Activated T-helper 1 cell treated with anti-CD3 and anti-CD28 coated beads, Interleukin-12 subunit alpha, Interleukin-12 subunit beta, Interleukin-2, Interleukin-4 antibody, amounts not matched to agents 30 ng/mL and 10 ng/mL and 1 ng/mL, durations not matched to agents 14 hours and 24 hours and 36 hours (primary cell): ENCODE measurements around the gene TNS3. TPM values are rescaled to one million over a fixed set of nuclear protein-coding genes. Genes with fewer than 3 reads are reported as not detected.

Experiments
- DNase-seq: peaks from one replicate; pipeline ENCODE4 v3.0.0; 2021; ENCODE audit warnings: low spot score
- H3K27ac Mint-ChIP-seq: one replicate; pipeline ENCODE4 v1.8.0; 2021; ENCODE audit warnings: mild to moderate bottlenecking, mixed read lengths
- H3K27me3 Mint-ChIP-seq: one replicate; pipeline ENCODE4 v1.8.0; 2022; ENCODE audit warnings: mild to moderate bottlenecking, moderate library complexity, mixed read lengths; ENCODE audit not compliant: insufficient read depth
- H3K36me3 Mint-ChIP-seq: one replicate; pipeline ENCODE4 v1.8.0; 2021; ENCODE audit warnings: low read depth, mixed read lengths
- H3K4me1 Mint-ChIP-seq: one replicate; pipeline ENCODE4 v1.8.0; 2021; ENCODE audit warnings: low read depth, mixed read lengths
- H3K4me3 Mint-ChIP-seq: one replicate; pipeline ENCODE4 v1.8.0; 2021; ENCODE audit warnings: mild to moderate bottlenecking, moderate library complexity, mixed read lengths
- H3K9me3 Mint-ChIP-seq: one replicate; pipeline ENCODE4 v1.8.0; 2021; ENCODE audit warnings: mixed read lengths
- intact Hi-C: fragments of 100-400 bp; cut with micrococcal nuclease; formaldehyde crosslinking; loops from one replicate; pipeline ENCODE4 v1.15.1; 2024
- total RNA-seq: library from RNA; stranded (reverse); gene quantifications from 2 replicates; pipeline ENCODE4 v1.2.3, GENCODE V29; 2022

Gene TNS3
- total RNA-seq, 1 donor from 2014 or later: 5.8 TPM

GRCh38 chr7:47521011-47521795 is 60.7 kb downstream of the TNS3 start:
- no peak overlapping the region for H3K27ac Mint-ChIP-seq
- H3K36me3 Mint-ChIP-seq: no peaks in the 10 kb centered on the region
- no peak for DNase-seq
- H3K4me1 Mint-ChIP-seq: no peaks in the 10 kb centered on the region
- H3K27me3 Mint-ChIP-seq: peaks cover 1% of the 10 kb centered on the region
- H3K4me3 Mint-ChIP-seq: no peak overlapping the region
- no peaks in the 10 kb centered on the region for H3K9me3 Mint-ChIP-seq
- intact Hi-C loops: no loop called here

- H3K4me1 Mint-ChIP-seq: no peaks in the 10 kb centered on the region
- intact Hi-C loops: no loop called here
- no peak for DNase-seq
- peaks cover 1% of the 10 kb centered on the region for H3K27me3 Mint-ChIP-seq
- H3K4me3 Mint-ChIP-seq: no peak overlapping the region
- H3K36me3 Mint-ChIP-seq: no peaks in the 10 kb centered on the region
- no peaks in the 10 kb centered on the region for H3K9me3 Mint-ChIP-seq
- no peak overlapping the region for H3K27ac Mint-ChIP-seq
Observed at GRCh38 chr7:47520406-47520805, 61.5 kb downstream of the TNS3 start.

GRCh38 chr7:47518827-47519226 is 63.1 kb downstream of the TNS3 start:
- H3K4me1 Mint-ChIP-seq: no peaks in the 10 kb centered on the region
- H3K27me3 Mint-ChIP-seq: peaks cover 1% of the 10 kb centered on the region
- intact Hi-C loops: no loop called here
- H3K4me3 Mint-ChIP-seq: no peak overlapping the region
- no peak for DNase-seq
- no peaks in the 10 kb centered on the region for H3K36me3 Mint-ChIP-seq
- no peaks in the 10 kb centered on the region for H3K9me3 Mint-ChIP-seq
- H3K27ac Mint-ChIP-seq: no peak overlapping the region

- peaks cover 1% of the 10 kb centered on the region for H3K27me3 Mint-ChIP-seq
- intact Hi-C loops: no loop called here
- H3K9me3 Mint-ChIP-seq: no peaks in the 10 kb centered on the region
- no peak for DNase-seq
- no peak overlapping the region for H3K27ac Mint-ChIP-seq
- no peak overlapping the region for H3K4me3 Mint-ChIP-seq
- no peaks in the 10 kb centered on the region for H3K36me3 Mint-ChIP-seq
- H3K4me1 Mint-ChIP-seq: no peaks in the 10 kb centered on the region
Observed at GRCh38 chr7:47517821-47518480, 64.0 kb downstream of the TNS3 start.

- H3K9me3 Mint-ChIP-seq: no peaks in the 10 kb centered on the region
Observed at GRCh38 chr7:47516985-47517600, 64.8 kb downstream of the TNS3 start.

GRCh38 chr7:47516386-47516785 is 65.5 kb downstream of the TNS3 start:
- intact Hi-C loops: no loop called here
- no peak overlapping the region for H3K4me3 Mint-ChIP-seq
- H3K27me3 Mint-ChIP-seq: peaks cover 1% of the 10 kb centered on the region
- no peaks in the 10 kb centered on the region for H3K36me3 Mint-ChIP-seq
- no peaks in the 10 kb centered on the region for H3K4me1 Mint-ChIP-seq
- no peak overlapping the region for H3K27ac Mint-ChIP-seq
- no peak for DNase-seq
- no peaks in the 10 kb centered on the region for H3K9me3 Mint-ChIP-seq

More at GRCh38 chr7:47516985-47517600, 64.8 kb downstream of the TNS3 start:
- Mint-ChIP-seq H3K36me3 (no peaks in the 10 kb centered on the region), H3K4me3 (no peak overlapping the region), H3K4me1 (no peaks in the 10 kb centered on the region), H3K27me3 (peaks cover 1% of the 10 kb centered on the region), H3K27ac (no peak overlapping the region)
- no peak for DNase-seq
- intact Hi-C loops: no loop called here

GRCh38 chr7:47515305-47515834 is 66.5 kb downstream of the TNS3 start:
- Mint-ChIP-seq H3K9me3 (no peaks in the 10 kb centered on the region), H3K4me1 (no peaks in the 10 kb centered on the region), H3K36me3 (no peaks in the 10 kb centered on the region), H3K27me3 (peaks cover 1% of the 10 kb centered on the region), H3K4me3 (no peak overlapping the region), H3K27ac (no peak overlapping the region)
- DNase-seq: no peak
- intact Hi-C loops: no loop called here

- no peak overlapping the region for H3K27ac Mint-ChIP-seq
- no peaks in the 10 kb centered on the region for H3K4me1 Mint-ChIP-seq
- no peak for DNase-seq
- intact Hi-C loops: no loop called here
- no peak overlapping the region for H3K4me3 Mint-ChIP-seq
- H3K36me3 Mint-ChIP-seq: no peaks in the 10 kb centered on the region
- peaks cover 1% of the 10 kb centered on the region for H3K27me3 Mint-ChIP-seq
- H3K9me3 Mint-ChIP-seq: no peaks in the 10 kb centered on the region
Observed at GRCh38 chr7:47514818-47515217, 67.1 kb downstream of the TNS3 start.

GRCh38 chr7:47514367-47514766 is 67.5 kb downstream of the TNS3 start:
- Mint-ChIP-seq H3K4me3 (no peak overlapping the region), H3K27ac (no peak overlapping the region)

GRCh38 chr7:47513741-47514241 is 68.1 kb downstream of the TNS3 start:
- no peak for DNase-seq
- Mint-ChIP-seq H3K27ac (no peak overlapping the region), H3K36me3 (no peaks in the 10 kb centered on the region), H3K4me3 (no peak overlapping the region), H3K9me3 (no peaks in the 10 kb centered on the region), H3K27me3 (peaks cover 1% of the 10 kb centered on the region), H3K4me1 (no peaks in the 10 kb centered on the region)
- intact Hi-C loops: no loop called here

More at GRCh38 chr7:47514367-47514766, 67.5 kb downstream of the TNS3 start:
- Mint-ChIP-seq H3K9me3 (no peaks in the 10 kb centered on the region), H3K36me3 (no peaks in the 10 kb centered on the region), H3K4me1 (no peaks in the 10 kb centered on the region), H3K27me3 (peaks cover 1% of the 10 kb centered on the region)
- intact Hi-C loops: no loop called here
- DNase-seq: no peak

- H3K36me3 Mint-ChIP-seq: no peaks in the 10 kb centered on the region
- no peaks in the 10 kb centered on the region for H3K9me3 Mint-ChIP-seq
- H3K4me1 Mint-ChIP-seq: no peaks in the 10 kb centered on the region
- no peak overlapping the region for H3K4me3 Mint-ChIP-seq
- peaks cover 1% of the 10 kb centered on the region for H3K27me3 Mint-ChIP-seq
- H3K27ac Mint-ChIP-seq: no peak overlapping the region
- no peak for DNase-seq
- intact Hi-C loops: no loop called here
Observed at GRCh38 chr7:47512481-47513176, 69.3 kb downstream of the TNS3 start.

- DNase-seq: no peak
- Mint-ChIP-seq H3K4me3 (no peak overlapping the region), H3K27ac (no peak overlapping the region), H3K9me3 (no peaks in the 10 kb centered on the region), H3K27me3 (no peaks in the 10 kb centered on the region), H3K4me1 (no peaks in the 10 kb centered on the region), H3K36me3 (no peaks in the 10 kb centered on the region)
- intact Hi-C loops: no loop called here
Observed at GRCh38 chr7:47511699-47512370, 70.1 kb downstream of the TNS3 start.
